ENCODE data around the gene GALNT15.

DNA sequence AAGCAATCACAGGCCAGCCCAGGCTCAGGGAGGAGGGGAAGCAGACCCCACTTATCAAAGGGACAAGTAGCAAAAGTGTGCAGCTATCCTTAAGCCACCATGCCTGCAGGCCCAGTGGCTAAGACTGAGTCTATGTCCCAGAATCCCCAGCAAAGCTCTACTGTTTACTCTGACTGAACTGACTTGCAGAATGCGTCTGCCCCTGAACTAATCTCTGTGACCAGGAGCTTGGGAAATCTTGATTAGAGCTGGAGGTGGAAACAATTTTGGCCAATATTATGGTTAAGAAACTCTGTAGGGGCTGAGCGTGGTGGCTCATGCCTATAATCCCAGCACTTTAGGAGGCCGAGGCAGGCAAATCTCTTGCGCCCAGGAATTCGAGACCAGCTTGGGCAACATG is 67.7 kb downstream of the GALNT15 start:
- TF ChIP-seq, protein P1, sequence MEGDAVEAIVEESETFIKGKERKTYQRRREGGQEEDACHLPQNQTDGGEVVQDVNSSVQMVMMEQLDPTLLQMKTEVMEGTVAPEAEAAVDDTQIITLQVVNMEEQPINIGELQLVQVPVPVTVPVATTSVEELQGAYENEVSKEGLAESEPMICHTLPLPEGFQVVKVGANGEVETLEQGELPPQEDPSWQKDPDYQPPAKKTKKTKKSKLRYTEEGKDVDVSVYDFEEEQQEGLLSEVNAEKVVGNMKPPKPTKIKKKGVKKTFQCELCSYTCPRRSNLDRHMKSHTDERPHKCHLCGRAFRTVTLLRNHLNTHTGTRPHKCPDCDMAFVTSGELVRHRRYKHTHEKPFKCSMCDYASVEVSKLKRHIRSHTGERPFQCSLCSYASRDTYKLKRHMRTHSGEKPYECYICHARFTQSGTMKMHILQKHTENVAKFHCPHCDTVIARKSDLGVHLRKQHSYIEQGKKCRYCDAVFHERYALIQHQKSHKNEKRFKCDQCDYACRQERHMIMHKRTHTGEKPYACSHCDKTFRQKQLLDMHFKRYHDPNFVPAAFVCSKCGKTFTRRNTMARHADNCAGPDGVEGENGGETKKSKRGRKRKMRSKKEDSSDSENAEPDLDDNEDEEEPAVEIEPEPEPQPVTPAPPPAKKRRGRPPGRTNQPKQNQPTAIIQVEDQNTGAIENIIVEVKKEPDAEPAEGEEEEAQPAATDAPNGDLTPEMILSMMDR (IDR thresholded peaks at IDR 0.05) = no peak
- no peak for TF ChIP-seq POLR2A (IDR thresholded peaks at IDR 0.05)
- no peak for TF ChIP-seq POLR2AphosphoS5 (IDR thresholded peaks at IDR 0.05)
- TF ChIP-seq EP300 (IDR thresholded peaks at IDR 0.05) = no peak

All from stomach (tissue), 4 donors.